Amygdala (tissue), 56 donors: ENCODE data around the gene BTNL2.
"Not testable (repeated sequence)": the region's sequence is repeated elsewhere in the genome, so short reads cannot be mapped to it uniquely, and the experiment has no call there.

Source experiments
- DNase-seq, 56 donors: peaks; one replicate each; lab custom pipeline; 2025; lab: John Stamatoyannopoulos, UW

The BTNL2 gene

DNA sequence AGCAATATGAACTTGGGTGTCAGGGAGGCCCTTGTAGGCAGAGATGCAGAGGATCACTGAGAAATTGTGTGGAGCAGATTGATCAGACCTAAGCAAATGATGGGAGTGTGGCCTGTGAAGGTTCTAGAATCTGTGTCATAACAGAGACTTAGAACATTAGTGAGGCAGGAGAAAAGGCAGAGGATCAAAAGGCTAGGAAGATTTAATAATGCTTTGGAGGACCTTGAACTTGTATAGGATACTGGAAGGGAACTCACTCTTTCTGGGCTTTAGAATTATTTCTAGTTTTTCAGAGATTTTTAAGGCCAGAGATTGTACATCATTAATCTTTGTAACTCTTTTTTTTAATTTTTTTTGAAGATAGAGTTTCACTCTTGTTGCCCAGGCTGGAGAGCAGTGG, 35.2 kb downstream of the BTNL2 start, which contains the start of gene TSBP1:
Gene TSBP1, minus strand, starts transcription at position 101 of the 400 bp plus-strand sequence. CDS start 197 bp downstream, outside the sequence.
- DNase-seq = no peak

DNA sequence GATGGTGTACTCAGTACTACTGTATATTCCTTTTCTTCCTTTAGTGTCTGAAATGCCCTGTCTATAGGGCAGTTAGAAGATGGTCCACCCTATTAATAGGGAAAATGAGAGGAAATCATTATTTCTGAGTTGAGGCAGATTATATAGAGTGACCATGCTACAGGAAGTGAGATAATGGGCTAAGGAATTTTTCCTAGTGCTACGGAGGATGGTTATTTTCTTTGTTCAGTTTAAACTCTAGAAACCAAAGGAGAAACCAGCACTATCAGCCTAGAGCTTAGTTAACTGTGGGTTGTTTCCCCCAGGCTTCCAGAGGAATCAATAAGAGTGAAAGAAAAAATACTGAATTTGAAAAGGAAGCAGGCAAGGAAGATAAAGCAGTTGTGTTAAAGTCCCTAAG, 35.8 kb downstream of the BTNL2 start:
- no peak for DNase-seq

DNA sequence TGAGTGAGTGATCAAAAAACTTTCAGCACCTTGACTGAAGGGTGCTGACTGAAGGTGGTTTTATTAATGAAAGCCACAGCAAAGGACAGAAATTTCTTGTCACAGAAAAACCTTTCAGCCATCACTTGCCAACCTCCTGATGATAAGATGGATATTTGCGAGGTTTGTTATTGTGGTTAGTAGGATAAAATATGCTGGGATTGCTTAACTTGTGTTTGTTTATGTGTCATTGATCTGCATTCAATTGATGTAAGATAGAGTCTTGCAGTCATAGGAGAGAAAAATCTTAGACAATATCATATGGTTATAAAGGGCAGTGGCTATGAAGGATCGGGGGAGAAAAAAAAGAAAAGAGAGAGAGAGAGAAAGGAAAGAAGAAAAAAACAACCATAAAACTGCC, 36.5 kb downstream of the BTNL2 start:
- DNase-seq = no peak

DNA sequence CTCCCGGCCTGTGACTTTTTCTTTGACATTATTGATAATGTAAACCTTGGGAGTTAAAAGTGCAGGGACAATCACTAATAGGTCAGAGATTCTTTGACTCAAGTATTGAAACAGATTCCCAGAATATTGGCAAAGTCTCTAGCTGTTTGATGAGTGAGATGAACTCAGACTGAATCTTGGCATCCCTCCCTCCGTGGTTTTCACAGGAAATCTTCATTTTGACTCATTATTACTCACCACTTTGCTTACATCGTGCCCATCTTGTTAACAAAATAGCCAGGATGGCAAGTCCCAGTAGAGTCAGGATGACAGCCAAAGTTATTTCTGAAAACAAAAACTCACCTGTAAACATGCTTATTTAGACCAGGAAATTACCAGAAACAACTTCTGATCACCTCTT, 37.3 kb downstream of the BTNL2 start:
- no peak for DNase-seq

DNA sequence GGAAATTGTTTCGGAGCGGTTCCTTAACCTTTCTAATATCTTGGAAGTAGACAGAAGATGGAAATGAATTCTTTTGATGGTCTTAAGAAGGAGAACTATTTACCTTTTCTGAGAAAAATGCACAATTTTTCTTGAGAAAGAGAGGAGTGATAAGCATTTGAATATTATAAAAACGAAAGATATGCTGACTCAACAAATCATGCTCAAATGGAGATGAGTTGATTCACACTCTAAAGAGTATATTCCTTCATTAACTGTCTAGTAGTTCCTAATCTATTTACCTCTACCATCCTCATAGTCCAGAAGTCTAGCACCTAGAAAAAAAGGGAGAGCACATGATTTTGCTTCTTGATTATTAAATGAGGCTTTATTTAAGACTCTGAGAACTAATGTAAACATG, 39.3 kb downstream of the BTNL2 start:
- DNase-seq = no peak

DNA sequence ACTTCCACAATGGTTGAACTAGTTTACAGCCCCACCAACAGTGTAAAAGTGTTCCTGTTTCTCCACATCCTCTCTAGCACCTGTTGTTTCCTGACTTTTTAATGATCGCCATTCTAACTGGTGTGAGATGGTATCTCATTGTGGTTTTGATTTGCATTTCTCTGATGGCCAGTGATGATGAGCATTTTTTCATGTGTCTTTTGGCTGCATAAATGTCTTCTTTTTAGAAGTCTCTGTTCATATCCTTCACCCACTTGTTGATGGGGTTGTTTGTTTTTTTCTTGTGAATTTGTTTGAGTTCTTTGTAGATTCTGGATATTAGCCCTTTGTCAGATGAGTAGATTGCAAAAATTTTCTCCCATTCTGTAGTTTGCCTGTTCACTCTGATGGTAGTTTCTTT, 47.8 kb downstream of the BTNL2 start:
- DNase-seq = not testable (repeated sequence)

DNA sequence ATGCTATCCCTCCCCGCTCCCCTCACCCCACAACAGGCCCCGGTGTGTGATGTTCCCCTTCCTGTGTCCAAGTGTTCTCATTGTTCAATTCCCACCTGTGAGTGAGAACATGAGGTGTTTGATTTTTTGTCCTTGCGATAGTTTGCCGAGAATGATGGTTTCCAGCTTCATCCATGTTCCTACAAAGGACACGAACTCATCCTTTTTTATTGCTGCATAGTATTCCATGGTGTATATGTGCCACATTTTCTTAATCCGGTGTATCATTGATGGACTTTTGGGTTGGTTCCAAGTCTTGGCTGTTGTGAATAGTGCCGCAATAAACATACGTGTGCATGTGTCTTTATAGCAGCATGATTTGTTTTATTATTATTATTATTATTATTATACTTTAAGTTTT, 48.4 kb downstream of the BTNL2 start:
- DNase-seq = not testable (repeated sequence)

DNA sequence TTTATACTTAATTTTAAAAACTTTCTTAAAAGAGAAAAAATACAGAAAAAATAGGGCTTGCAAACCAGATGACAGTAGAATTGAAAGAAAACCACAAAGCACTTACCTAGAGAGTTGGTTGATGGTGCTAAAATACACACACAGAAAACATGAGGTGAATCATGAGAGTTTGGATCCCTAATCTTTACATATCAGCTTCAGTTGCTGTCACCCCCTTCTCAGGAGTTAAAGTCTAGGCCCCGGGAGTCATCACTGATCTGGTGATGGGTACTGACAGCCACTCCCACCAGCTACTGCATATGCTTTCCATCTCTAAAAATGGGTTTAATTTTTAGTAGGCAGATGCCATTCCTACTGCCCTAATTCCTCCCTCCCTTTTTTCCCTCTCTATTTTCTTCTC, 52.0 kb downstream of the BTNL2 start:
- no peak for DNase-seq

DNA sequence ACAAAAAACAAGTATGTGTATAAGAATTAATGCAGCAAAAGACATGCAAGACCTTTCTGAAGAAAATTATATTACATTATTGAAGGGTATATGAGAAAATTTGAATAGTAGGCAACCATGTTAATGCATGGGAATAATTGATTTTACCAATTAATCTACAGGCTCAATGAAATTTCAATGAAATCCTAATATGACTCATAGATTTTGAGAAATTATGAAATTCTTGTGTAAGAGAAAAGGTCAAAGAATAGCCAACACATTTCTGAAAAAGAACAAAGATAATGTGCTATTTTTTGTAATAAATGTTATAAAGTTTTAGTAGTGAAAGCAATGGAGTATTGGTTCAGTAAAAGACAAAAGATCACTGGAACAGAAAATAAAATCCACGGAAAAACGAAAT, 53.6 kb downstream of the BTNL2 start:
- DNase-seq = no peak
